ENCODE results near the gene THRA.

DNA sequence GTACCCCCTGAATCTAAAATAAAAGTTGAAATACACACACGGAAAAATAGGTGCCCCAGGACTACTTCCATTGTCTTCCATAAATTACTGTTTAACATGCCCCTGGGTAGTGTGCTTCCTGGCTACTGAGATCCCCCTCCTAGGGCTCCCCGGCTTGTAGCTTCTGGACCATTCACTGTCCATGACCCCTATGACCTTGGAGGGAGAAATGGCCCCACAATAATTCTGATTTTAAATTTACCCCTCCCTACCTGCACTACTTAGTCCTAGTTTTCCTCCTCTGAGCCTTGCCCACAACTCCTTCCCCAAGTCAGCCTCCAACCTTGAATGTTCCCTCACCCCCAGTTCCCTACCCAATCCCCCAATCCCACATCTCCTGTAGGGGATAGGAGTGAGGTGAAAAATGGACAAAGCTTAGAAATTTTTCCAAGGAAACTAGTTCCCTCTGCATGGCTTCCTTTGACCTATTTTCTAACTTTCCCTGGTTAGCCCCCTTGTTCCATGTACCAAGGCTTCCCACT, 49.5 kb downstream of the THRA start:
- TF ChIP-seq, protein P1, sequence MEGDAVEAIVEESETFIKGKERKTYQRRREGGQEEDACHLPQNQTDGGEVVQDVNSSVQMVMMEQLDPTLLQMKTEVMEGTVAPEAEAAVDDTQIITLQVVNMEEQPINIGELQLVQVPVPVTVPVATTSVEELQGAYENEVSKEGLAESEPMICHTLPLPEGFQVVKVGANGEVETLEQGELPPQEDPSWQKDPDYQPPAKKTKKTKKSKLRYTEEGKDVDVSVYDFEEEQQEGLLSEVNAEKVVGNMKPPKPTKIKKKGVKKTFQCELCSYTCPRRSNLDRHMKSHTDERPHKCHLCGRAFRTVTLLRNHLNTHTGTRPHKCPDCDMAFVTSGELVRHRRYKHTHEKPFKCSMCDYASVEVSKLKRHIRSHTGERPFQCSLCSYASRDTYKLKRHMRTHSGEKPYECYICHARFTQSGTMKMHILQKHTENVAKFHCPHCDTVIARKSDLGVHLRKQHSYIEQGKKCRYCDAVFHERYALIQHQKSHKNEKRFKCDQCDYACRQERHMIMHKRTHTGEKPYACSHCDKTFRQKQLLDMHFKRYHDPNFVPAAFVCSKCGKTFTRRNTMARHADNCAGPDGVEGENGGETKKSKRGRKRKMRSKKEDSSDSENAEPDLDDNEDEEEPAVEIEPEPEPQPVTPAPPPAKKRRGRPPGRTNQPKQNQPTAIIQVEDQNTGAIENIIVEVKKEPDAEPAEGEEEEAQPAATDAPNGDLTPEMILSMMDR (IDR thresholded peaks at IDR 0.05): no peak
- TF ChIP-seq, protein P2, sequence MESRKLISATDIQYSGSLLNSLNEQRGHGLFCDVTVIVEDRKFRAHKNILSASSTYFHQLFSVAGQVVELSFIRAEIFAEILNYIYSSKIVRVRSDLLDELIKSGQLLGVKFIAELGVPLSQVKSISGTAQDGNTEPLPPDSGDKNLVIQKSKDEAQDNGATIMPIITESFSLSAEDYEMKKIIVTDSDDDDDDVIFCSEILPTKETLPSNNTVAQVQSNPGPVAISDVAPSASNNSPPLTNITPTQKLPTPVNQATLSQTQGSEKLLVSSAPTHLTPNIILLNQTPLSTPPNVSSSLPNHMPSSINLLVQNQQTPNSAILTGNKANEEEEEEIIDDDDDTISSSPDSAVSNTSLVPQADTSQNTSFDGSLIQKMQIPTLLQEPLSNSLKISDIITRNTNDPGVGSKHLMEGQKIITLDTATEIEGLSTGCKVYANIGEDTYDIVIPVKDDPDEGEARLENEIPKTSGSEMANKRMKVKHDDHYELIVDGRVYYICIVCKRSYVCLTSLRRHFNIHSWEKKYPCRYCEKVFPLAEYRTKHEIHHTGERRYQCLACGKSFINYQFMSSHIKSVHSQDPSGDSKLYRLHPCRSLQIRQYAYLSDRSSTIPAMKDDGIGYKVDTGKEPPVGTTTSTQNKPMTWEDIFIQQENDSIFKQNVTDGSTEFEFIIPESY (IDR thresholded peaks at IDR 0.05; ENCODE audit: borderline replicate concordance, low read depth): no peak
- TF ChIP-seq POLR2AphosphoS5 (IDR thresholded peaks at IDR 0.05; ENCODE audit: low read depth, low read length): no peak
- no peak for TF ChIP-seq TAF1 (IDR thresholded peaks at IDR 0.05; ENCODE audit: borderline replicate concordance, low read depth, low read length)
- TF ChIP-seq, protein P3, sequence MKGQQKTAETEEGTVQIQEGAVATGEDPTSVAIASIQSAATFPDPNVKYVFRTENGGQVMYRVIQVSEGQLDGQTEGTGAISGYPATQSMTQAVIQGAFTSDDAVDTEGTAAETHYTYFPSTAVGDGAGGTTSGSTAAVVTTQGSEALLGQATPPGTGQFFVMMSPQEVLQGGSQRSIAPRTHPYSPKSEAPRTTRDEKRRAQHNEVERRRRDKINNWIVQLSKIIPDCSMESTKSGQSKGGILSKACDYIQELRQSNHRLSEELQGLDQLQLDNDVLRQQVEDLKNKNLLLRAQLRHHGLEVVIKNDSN (IDR thresholded peaks at IDR 0.05; ENCODE audit: borderline replicate concordance, low read depth): no peak
- TF ChIP-seq EP300 (IDR thresholded peaks at IDR 0.05; ENCODE audit: borderline replicate concordance in 1 of 2, low read depth in 1 of 2, low read length in 1 of 2): no peak
- TF ChIP-seq MXI1 (IDR thresholded peaks at IDR 0.05; ENCODE audit: low read depth, low read length): no peak
- no peak for TF ChIP-seq RAD21 (IDR thresholded peaks at IDR 0.05; ENCODE audit: low read length)

Data from SK-N-SH (cell line).